Measurements from ENCODE around the gene B3GALNT1.
"Not testable (repeated sequence)": the region's sequence is repeated elsewhere in the genome, so short reads cannot be mapped to it uniquely, and the experiment has no call there.

B3GALNT1 gene

DNA sequence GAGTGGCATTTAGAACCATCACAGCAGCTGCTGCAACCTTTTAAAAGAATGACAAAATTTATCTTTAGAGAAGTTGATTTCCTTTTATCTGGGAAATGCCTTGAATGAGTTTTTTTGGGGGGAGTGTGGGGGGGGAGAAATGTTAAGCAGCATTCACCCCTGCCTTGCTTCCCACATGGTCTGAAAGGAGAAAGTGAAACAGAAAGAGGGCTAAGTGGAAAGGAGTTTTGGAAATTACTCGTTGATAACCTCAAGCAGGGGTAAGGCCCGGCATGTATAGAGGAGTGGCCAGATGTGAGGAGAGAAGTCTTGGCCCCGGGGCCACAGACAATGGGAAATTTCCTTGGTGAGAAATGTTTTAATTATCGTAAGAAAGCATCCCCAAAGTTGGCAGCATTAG, 23.5 kb downstream of the B3GALNT1 start:
- peak; percentile 73 for FAIRE-seq
- DNase-seq (ENCODE audit: insufficient read length, low spot score): no peak

- no peak for FAIRE-seq
- DNase-seq (ENCODE audit: insufficient read length, low spot score): no peak
Measured at GRCh38 chr3:161073181-161073580, 32.0 kb downstream of the B3GALNT1 start.

- no peak for DNase-seq (ENCODE audit: insufficient read length, low spot score)
- no peak for FAIRE-seq
Measured at GRCh38 chr3:161072751-161073150, 32.4 kb downstream of the B3GALNT1 start.

DNA sequence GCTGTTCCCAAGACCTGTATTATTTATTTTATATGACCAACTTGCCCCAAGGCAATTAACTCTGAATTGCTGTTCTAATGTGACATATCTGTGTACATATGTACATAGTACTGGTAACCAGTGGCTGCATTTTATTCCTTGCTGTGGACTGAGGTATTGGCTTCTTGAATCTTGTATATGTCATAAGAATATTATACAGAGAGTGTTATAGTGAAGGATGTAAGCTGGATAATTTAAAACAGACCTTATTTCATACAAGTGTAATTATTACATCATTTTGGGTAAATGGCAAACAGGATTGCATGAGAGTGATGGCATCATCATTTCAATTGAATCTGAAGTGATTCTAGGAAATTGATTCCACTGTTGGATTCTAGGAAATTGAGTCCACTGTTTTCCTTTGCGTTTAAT, 32.9 kb downstream of the B3GALNT1 start:
- FAIRE-seq (no peak), DNase-seq (ENCODE audit: insufficient read length, low spot score) (no peak)

GRCh38 chr3:161070980-161071663, 34.0 kb downstream of the B3GALNT1 start:
- no peak for DNase-seq (ENCODE audit: insufficient read length, low spot score)
- no peak for FAIRE-seq

DNA sequence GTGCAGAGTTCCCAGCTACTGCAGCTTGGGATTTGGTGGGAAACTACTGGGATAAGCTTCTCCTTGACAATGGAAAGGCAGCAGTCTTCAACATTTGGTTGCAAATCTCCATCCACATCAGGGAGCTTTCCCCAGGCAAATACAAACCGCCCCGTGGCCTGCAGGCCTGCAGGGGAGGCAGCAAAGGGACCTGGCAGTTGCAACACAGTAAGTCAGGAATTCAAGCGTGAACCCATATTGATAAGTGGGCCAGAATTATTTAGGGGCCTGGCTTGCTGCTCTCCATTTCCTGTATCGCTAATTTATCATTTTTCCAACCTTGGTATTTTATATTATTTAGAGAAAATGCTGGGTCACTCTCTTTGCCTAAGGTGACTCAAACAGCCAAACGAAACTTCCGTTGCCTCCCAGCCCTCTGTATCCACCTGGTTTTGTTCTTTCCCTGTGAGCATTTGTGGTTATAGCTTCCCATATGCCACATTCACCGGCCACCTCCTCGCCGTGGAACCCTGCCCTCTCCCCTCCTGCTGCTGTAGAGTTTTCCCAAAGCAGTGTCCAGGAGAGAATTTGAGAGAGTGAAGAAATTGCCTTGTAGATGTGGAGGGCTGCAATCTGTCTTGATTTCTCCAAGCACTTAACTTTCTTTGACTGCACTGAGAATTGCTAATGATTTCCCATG, 34.8 kb downstream of the B3GALNT1 start:
- FAIRE-seq (peak; percentile 44), DNase-seq (ENCODE audit: insufficient read length, low spot score) (no peak)

GRCh38 chr3:161069511-161070251, 35.5 kb downstream of the B3GALNT1 start:
- FAIRE-seq: peak; percentile 95
- DNase-seq (ENCODE audit: insufficient read length, low spot score): peak; percentile 16

DNA sequence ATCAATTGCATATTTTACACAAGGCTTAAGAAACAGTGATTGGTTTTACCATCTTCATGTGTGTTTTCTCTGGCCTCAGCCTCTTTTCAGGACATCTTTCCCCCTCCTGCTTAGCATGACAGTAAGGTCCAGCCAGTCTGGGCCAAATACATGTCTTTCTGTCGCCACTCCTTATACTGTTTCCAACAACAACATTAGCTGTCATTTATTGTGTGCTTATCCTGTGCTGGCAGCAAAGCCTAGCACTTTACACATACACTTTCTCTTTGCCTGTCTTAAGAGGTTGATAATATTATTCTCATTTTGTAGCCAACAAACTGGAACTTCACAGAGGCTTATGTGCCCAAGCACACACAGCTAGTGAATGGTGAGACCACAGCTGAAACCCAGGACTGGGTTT, 37.8 kb downstream of the B3GALNT1 start:
- FAIRE-seq (peak; percentile 28), DNase-seq (ENCODE audit: insufficient read length, low spot score) (no peak)

DNA sequence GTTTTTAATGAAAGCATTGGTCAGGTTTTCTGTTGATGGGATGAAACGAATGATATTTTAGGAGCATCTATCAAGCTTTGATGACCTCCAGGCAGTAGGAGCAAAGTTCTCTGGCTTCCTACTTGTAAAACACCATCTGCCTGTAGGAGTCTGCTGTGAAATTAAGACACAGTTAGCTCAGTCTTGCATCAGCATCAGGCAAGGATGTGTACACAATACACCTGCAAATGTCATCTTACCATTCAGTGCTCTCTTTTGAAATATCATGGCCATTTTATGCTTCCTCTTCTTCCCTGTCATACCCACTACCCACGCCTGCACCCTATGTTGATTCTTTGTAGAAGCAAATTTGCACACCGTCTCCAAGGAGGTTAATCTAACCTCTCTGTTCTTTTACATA, 38.2 kb downstream of the B3GALNT1 start:
- no peak for DNase-seq (ENCODE audit: insufficient read length, low spot score)
- FAIRE-seq: no peak

- FAIRE-seq: no peak
- DNase-seq (ENCODE audit: insufficient read length, low spot score): no peak
Measured at GRCh38 chr3:161064413-161064812, 40.7 kb downstream of the B3GALNT1 start.

DNA sequence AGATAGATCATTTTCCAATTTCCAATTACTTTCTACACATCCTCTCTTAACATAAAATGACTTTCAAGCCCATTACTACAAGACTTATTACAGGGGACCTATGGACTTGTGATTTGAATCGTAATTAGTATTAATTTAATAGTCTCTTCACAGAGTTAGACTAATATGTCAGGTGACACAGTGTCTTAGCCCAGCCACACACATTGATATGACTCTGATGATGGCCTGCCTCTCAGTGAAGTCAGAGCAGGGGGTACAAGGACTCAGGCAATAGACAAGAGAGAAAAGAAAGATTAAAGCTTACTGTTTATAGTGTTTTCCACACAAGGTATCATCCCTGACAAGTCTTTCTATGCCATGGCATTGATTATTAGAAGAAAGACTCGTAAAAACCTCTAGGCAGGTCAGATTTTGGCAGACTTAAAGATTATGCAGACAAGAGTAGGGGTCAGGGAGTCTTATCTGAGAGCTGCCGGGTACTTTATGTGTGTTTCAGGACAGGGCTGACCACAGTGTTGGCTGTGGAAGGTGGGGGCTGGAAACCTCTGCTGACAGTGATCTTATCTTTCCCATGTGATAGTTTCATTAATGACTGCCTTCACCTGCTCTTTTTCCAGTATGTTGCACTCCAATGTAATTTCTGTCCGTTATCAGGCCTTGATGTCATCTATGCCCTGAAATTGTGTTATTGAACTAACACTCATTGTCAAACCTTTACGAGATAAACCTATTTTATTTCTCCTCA, 50.1 kb downstream of the B3GALNT1 start:
- FAIRE-seq (no peak), DNase-seq (ENCODE audit: insufficient read length, low spot score) (no peak)

- FAIRE-seq (no peak), DNase-seq (ENCODE audit: insufficient read length, low spot score) (no peak)
Measured at GRCh38 chr3:161051856-161052255, 53.3 kb downstream of the B3GALNT1 start.

- no peak for FAIRE-seq
- DNase-seq (ENCODE audit: insufficient read length, low spot score): no peak
Measured at GRCh38 chr3:161050935-161051334, 54.2 kb downstream of the B3GALNT1 start.

DNA sequence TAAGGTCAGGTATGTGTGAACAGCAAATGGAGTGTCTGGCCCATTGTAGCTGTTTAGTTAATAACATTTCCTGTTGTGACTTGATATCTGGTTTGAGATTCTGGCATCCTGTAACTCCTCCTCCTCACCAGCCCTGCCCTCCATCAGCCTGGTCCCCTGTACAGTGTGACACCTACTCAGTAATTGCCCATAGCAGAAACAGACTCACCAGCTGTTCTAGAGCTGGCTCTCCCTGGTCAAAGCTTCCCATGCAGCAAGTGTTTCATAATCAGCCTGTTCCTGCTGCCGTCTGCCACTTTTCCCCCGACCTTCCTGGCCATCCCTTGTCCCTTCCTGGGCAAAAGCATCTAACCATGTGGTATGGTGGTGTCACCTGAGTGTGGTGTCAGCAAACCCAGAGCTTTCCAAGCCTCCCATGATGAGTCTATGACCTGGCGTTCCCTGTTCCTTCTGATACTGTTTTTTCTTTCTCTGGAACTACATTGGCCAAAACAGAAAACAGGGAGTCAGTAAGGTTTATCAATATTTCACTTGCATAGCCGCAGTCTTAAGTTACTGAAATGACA, 55.4 kb downstream of the B3GALNT1 start:
- DNase-seq (ENCODE audit: insufficient read length, low spot score): no peak

DNA sequence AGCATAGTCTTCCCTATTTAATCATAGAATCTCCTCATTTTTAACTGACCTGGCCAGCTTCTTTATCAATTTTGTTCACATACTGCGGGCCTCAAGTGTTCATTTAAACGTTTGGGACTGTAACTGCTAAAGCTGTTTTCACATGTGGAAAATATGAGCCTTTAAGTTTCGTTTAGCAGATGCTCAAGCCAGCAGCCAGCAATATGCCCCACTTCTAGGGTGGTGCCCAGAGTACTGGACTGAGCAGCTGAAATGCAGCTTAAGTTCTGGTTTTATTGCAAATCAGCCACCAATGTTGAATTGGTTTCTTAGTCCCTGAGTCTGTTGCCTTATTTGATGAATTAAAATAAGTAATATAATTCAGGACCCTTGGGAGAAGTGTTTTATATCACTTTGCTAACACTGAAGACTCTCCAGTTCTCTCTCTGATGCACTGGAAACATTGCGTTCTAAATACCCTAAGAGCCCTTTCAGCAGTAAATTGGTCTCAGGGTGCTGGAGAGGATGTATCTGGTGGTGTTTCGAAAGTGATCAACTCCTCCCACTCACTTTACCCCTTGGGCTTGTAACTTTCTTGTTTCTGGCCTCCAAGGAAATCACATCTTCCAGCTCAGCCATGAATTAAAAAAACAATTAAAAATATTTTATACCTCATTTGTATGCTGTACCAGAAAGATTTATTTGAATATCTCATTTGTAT, 61.7 kb downstream of the B3GALNT1 start:
- DNase-seq (ENCODE audit: insufficient read length, low spot score) (no peak), FAIRE-seq (no peak)

More for the DNA sequence above, 55.4 kb downstream of the B3GALNT1 start:
- no peak for FAIRE-seq

DNA sequence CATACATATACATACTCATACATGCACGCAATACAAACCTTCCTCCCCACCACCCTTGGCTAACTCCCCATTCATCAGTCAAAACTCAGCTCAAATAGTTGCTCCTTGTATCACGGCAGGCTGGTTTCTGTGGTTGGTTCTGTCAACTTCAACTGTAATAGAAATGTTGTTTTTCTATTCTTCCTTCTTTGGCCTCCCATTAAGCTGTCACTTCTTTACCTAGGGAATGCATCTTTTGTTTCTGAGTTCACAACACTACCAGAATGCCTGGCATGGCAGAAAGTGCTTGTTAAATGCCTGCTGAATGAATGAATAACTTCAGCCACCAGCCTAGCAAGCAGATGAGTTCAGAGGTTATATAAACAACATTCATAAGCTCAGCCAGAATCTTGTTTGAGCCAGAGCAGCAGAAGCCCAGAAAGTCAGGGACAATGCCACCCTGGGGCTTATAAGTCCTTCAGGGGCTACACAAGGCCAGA, 63.1 kb downstream of the B3GALNT1 start:
- FAIRE-seq: no peak
- DNase-seq (ENCODE audit: insufficient read length, low spot score): no peak

DNA sequence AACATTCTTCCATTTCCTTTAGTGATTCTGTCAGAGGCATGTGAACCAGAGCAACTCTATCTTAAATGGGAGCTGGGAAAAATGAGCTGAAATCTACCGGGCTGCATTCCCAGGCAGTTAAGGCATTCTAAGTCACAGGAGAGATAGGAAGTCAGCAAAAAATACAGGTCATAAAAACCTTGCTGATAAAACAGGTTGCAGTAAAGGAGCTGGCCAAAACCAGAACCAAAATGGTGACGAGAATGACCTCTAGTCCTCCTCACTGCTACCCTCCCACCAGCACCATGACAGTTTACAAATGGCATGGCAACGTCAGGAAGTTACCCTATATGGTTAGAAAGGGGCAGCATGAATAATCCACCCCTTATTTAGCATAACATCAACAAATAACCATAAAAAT, 66.4 kb downstream of the B3GALNT1 start:
- DNase-seq (ENCODE audit: insufficient read length, low spot score) (no peak), FAIRE-seq (no peak)

- DNase-seq (ENCODE audit: insufficient read length, low spot score): no peak
- FAIRE-seq: peak; percentile 8
Measured at GRCh38 chr3:161035711-161036110, 69.4 kb downstream of the B3GALNT1 start.

DNA sequence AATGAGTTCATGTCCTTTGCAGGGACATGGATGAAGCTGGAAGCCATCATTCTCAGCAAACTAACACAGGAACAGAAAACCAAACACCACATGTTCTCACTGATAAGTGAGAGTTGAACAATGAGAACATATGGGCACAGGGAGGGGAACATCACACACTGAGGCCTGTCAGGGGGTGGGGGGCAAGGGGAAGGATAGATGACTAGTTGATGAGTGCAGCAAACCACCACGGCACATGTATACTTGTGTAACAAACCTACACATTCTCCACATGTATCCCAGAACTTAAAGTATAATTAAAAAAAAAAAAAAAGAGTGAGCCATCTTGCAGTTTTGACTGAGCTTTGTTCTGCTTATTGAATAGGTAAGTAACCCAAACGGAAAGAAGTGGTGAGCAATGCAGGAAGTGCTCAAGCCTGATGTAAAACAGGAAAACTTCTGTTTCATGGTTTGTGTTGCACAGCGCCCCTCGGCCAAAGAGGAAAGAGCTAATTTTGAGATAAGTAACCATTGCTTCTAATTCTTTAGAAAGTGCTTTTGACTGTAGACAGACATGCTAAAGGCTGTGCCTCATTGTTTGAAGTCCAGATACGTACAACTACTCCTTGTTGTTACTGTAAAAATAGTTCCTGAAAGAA, 70.1 kb downstream of the B3GALNT1 start:
- not testable (repeated sequence) for DNase-seq (ENCODE audit: insufficient read length, low spot score)
- peak; percentile 8 for FAIRE-seq
